Heart left ventricle (tissue), 13 donors: ENCODE results near the gene IL18BP.

ENCODE experiments used
- POLR2A ChIP-seq, 2 donors: fragments of 450-650 bp; IDR thresholded peaks; one replicate each; pipeline ENCODE4 v1.6.1; 2017; ENCODE audit warnings: antibody characterized with exemption in 2 of 2, mild to moderate bottlenecking in 2 of 2, moderate library complexity in 2 of 2
- TF ChIP-seq, protein P1 (sequence below), 12 donors: fragments of 200-600 bp; sonication (generic) in 4 of 12; IDR thresholded peaks; one replicate each; pipeline versions ENCODE4 v1.5.0 to v1.8.0; 2018 to 2022; ENCODE audit warnings: antibody characterized with exemption in 12 of 12, mild to moderate bottlenecking in 5 of 12
- donor health status: ischemic (EF 13 %, LVEDD 7.1; RV severe dilation, severe dysfunction).
- donor health status: DM: no; HTN: yes; CAD: no.
- donor health status: DM: no; HTN: no; CAD: no.
- donor health status: ischemic (EF 25% LVEDD 6.9; RV normal size, moderate dysfunction).
- donor health status: ischemic (EF 25% LVEDD 5.7; RV mildly dilated, moderate dysfunction).
- donor health status: ischemic (EF 35%, LVEDD 5.7; RV mildly dilated, moderate dysfunction).
- donor health status: nonischemic (EF 11% LVEDD 7.7; RV severe dilation, severe dysfunction).
- donor health status: DM: yes; HTN: yes; CAD: no.
- donor health status: PGD.
- donor health status: ischemic (EF 29% LVEDD 5.4; RV normal size, mild dysfunction).
- donor health status: nonischemic (EF 23%, LVEDD 6.1; RV moderate dilation, normal function).

DNA sequence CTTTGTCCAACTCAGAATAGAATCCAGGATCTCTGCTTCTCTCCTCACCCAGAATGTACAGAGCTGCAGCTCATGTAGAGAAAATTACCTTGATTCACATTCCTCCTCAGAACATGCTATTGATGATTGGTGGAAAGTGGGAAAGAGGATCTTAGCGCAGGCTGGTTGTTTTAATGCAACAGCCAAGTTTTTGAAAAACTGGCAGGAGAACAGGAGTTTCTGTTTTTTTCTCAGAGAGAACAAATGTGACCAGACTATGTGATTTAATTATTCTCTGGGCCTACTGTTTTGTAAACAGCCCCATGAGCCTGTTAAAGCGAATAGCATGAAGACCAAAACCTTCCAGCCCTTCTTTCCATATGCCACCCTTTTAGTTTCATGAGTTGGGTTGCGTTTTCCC is 19.1 kb upstream of the IL18BP start:
- TF ChIP-seq, protein P1, sequence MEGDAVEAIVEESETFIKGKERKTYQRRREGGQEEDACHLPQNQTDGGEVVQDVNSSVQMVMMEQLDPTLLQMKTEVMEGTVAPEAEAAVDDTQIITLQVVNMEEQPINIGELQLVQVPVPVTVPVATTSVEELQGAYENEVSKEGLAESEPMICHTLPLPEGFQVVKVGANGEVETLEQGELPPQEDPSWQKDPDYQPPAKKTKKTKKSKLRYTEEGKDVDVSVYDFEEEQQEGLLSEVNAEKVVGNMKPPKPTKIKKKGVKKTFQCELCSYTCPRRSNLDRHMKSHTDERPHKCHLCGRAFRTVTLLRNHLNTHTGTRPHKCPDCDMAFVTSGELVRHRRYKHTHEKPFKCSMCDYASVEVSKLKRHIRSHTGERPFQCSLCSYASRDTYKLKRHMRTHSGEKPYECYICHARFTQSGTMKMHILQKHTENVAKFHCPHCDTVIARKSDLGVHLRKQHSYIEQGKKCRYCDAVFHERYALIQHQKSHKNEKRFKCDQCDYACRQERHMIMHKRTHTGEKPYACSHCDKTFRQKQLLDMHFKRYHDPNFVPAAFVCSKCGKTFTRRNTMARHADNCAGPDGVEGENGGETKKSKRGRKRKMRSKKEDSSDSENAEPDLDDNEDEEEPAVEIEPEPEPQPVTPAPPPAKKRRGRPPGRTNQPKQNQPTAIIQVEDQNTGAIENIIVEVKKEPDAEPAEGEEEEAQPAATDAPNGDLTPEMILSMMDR (IDR thresholded peaks at IDR 0.05): no peak
- no peak for TF ChIP-seq POLR2A (IDR thresholded peaks at IDR 0.05)
